ENCODE measurements around the gene DOK1. TPM values are rescaled to one million over a fixed set of nuclear protein-coding genes. Genes with fewer than 3 reads are reported as not detected.

The DOK1 gene
- total and polyA plus RNA-seq, 8 donors, result 8.7 to 35.2 (median 10.5) TPM

- H3K9me3 ChIP-seq, result no peaks in the 10 kb centered on the region
- peak; percentile 52 for ATAC-seq
- no peak overlapping the region for H3K27ac ChIP-seq
- no peaks in the 10 kb centered on the region for H3K4me1 ChIP-seq
- H3K4me3 ChIP-seq, result no peak overlapping the region
- intact Hi-C loops (cut with DNase I), result no loop called here
- H3K27me3 ChIP-seq, result peaks cover 5 to 49% of the 10 kb centered on the region in 2 donors
- TF ChIP-seq CTCF (IDR thresholded peaks at IDR 0.05), result no peak
- no peaks in the 10 kb centered on the region for H3K36me3 ChIP-seq
- DNase-seq, result no peak
These were observed 48.2 kb downstream of the DOK1 start for GRCh38 chr2:74602586-74603281.

GRCh38 chr2:74603282-74604000 lies 48.9 kb downstream of the DOK1 start:
- Histone ChIP-seq H3K27me3 (peaks cover 5 to 51% of the 10 kb centered on the region in 2 donors), H3K4me3 (no peak overlapping the region), H3K9me3 (no peaks in the 10 kb centered on the region), H3K36me3 (no peaks in the 10 kb centered on the region), H3K27ac (no peak overlapping the region), H3K4me1 (no peaks in the 10 kb centered on the region)
- no peak for TF ChIP-seq CTCF (IDR thresholded peaks at IDR 0.05)
- intact Hi-C loops (cut with DNase I), result no loop called here
- ATAC-seq, result no peak
- DNase-seq, result no peak

- Histone ChIP-seq H3K9me3 (no peaks in the 10 kb centered on the region), H3K4me1 (no peaks in the 10 kb centered on the region), H3K27ac (no peak overlapping the region), H3K4me3 (no peak overlapping the region), H3K27me3 (peaks cover 5 to 39% of the 10 kb centered on the region in 2 donors), H3K36me3 (no peaks in the 10 kb centered on the region)
- no peak for ATAC-seq
- intact Hi-C loops (cut with DNase I), result no loop called here
- TF ChIP-seq CTCF (IDR thresholded peaks at IDR 0.05), result no peak
- no peak for DNase-seq
These were observed 52.4 kb downstream of the DOK1 start for GRCh38 chr2:74606927-74607326.

Other genes starting within 250 kb of the DOK1 start
- gene SLC4A5, start 211.3 kb upstream of the DOK1 start, total RNA-seq, result 1 to 10 TPM; 2.0 to 8.2 TPM
- 10 to 100 TPM in 2 of 6 donors, 1 to 10 TPM in 4; 6.6 to 13.8 (median 8.0) TPM for gene SLC4A5, start 211.3 kb upstream of the DOK1 start, polyA plus RNA-seq (ENCODE audit: insufficient read length in 6 of 6)
- 100 to 1,000 TPM; 121 to 132 TPM for gene DCTN1, start 174.4 kb upstream of the DOK1 start, total RNA-seq
- 100 to 1,000 TPM; 139 to 162 (median 153) TPM for gene DCTN1, start 174.4 kb upstream of the DOK1 start, polyA plus RNA-seq (ENCODE audit: insufficient read length in 6 of 6)
- gene C2orf81, start 133.1 kb upstream of the DOK1 start, total RNA-seq, result 1 to 10 TPM; 2.8 to 3.4 TPM
- gene C2orf81, start 133.1 kb upstream of the DOK1 start, polyA plus RNA-seq (ENCODE audit: insufficient read length in 6 of 6), result 1 to 10 TPM; 4.4 to 5.7 (median 5.2) TPM
- gene WDR54, start 133.0 kb upstream of the DOK1 start, total RNA-seq, result 10 to 100 TPM in 1 of 2 donors, 1 to 10 TPM in 1; 9.2 to 17.7 TPM
- gene WDR54, start 133.0 kb upstream of the DOK1 start, polyA plus RNA-seq (ENCODE audit: insufficient read length in 6 of 6), result 10 to 100 TPM; 29.9 to 39.6 (median 36.9) TPM
- gene RTKN, start 112.8 kb upstream of the DOK1 start, total RNA-seq, result 10 to 100 TPM; 29.6 to 37.0 TPM
- gene RTKN, start 112.8 kb upstream of the DOK1 start, polyA plus RNA-seq (ENCODE audit: insufficient read length in 6 of 6), result 10 to 100 TPM; 42.0 to 59.5 (median 56.3) TPM
- 10 to 100 TPM; 23.8 to 27.1 TPM for gene INO80B, start 99.6 kb upstream of the DOK1 start, total RNA-seq
- gene INO80B, start 99.6 kb upstream of the DOK1 start, polyA plus RNA-seq (ENCODE audit: insufficient read length in 6 of 6), result 10 to 100 TPM; 30.7 to 44.5 (median 35.0) TPM
- gene WBP1, start 96.3 kb upstream of the DOK1 start, total RNA-seq, result 10 to 100 TPM; 38.7 to 71.7 TPM
- gene WBP1, start 96.3 kb upstream of the DOK1 start, polyA plus RNA-seq (ENCODE audit: insufficient read length in 6 of 6), result 100 to 1,000 TPM; 102 to 122 (median 113) TPM
- 10 to 100 TPM; 67.6 to 69.6 TPM for gene MOGS, start 89.3 kb upstream of the DOK1 start, total RNA-seq
- gene MOGS, start 89.3 kb upstream of the DOK1 start, polyA plus RNA-seq (ENCODE audit: insufficient read length in 6 of 6), result 10 to 100 TPM; 40.5 to 51.6 (median 44.8) TPM
- gene MRPL53, start 82.0 kb upstream of the DOK1 start, total RNA-seq, result 10 to 100 TPM; 69.5 to 73.6 TPM
- gene MRPL53, start 82.0 kb upstream of the DOK1 start, polyA plus RNA-seq (ENCODE audit: insufficient read length in 6 of 6), result 10 to 100 TPM; 33.5 to 57.8 (median 47.8) TPM
- 10 to 100 TPM; 12.1 to 17.5 TPM for gene CCDC142, start 71.7 kb upstream of the DOK1 start, total RNA-seq
- gene CCDC142, start 71.7 kb upstream of the DOK1 start, polyA plus RNA-seq (ENCODE audit: insufficient read length in 6 of 6), result 10 to 100 TPM; 13.7 to 18.6 (median 17.4) TPM
- 10 to 100 TPM; 22.1 to 27.0 TPM for gene TTC31, start 71.6 kb upstream of the DOK1 start, total RNA-seq
- gene TTC31, start 71.6 kb upstream of the DOK1 start, polyA plus RNA-seq (ENCODE audit: insufficient read length in 6 of 6), result 10 to 100 TPM; 31.2 to 38.4 (median 34.2) TPM
- 1 to 10 TPM; 1.6 to 2.2 TPM for gene LBX2, start 55.1 kb upstream of the DOK1 start, total RNA-seq
- under 1 TPM in 5 of 6 donors, not detected in 1; 0.14 to 0.86 (median 0.35) TPM for gene LBX2, start 55.1 kb upstream of the DOK1 start, polyA plus RNA-seq (ENCODE audit: insufficient read length in 6 of 6)
- 10 to 100 TPM; 27.1 to 33.6 TPM for gene PCGF1, start 47.0 kb upstream of the DOK1 start, total RNA-seq
- 10 to 100 TPM; 20.4 to 27.1 (median 23.3) TPM for gene PCGF1, start 47.0 kb upstream of the DOK1 start, polyA plus RNA-seq (ENCODE audit: insufficient read length in 6 of 6)
- not detected for gene TLX2, start 40.3 kb upstream of the DOK1 start, total RNA-seq
- gene TLX2, start 40.3 kb upstream of the DOK1 start, polyA plus RNA-seq (ENCODE audit: insufficient read length in 6 of 6), result under 1 TPM in 2 of 6 donors, not detected in 4; 0.08 TPM
- gene DQX1, start 28.5 kb upstream of the DOK1 start, total RNA-seq, result under 1 TPM; 0.24 to 0.26 TPM
- gene DQX1, start 28.5 kb upstream of the DOK1 start, polyA plus RNA-seq (ENCODE audit: insufficient read length in 6 of 6), result under 1 TPM; 0.13 to 0.54 (median 0.27) TPM
- 100 to 1,000 TPM; 110 to 132 TPM for gene AUP1, start 25.0 kb upstream of the DOK1 start, total RNA-seq
- 100 to 1,000 TPM in 2 of 6 donors, 10 to 100 TPM in 4; 82.1 to 106 (median 91.0) TPM for gene AUP1, start 25.0 kb upstream of the DOK1 start, polyA plus RNA-seq (ENCODE audit: insufficient read length in 6 of 6)
- gene HTRA2, start 24.8 kb upstream of the DOK1 start, total RNA-seq, result 10 to 100 TPM; 29.4 to 36.6 TPM
- 10 to 100 TPM; 31.8 to 36.1 (median 33.9) TPM for gene HTRA2, start 24.8 kb upstream of the DOK1 start, polyA plus RNA-seq (ENCODE audit: insufficient read length in 6 of 6)
- 10 to 100 TPM; 10.8 to 12.2 TPM for gene LOXL3, start 778 bp upstream of the DOK1 start, total RNA-seq
- gene LOXL3, start 778 bp upstream of the DOK1 start, polyA plus RNA-seq (ENCODE audit: insufficient read length in 6 of 6), result 10 to 100 TPM in 2 of 6 donors, 1 to 10 TPM in 4; 8.4 to 10.7 (median 9.7) TPM
- gene M1AP, start 93.6 kb downstream of the DOK1 start, total RNA-seq, result 1 to 10 TPM in 1 of 2 donors, under 1 TPM in 1; 0.47 to 1.1 TPM
- gene M1AP, start 93.6 kb downstream of the DOK1 start, polyA plus RNA-seq (ENCODE audit: insufficient read length in 6 of 6), result 1 to 10 TPM in 1 of 6 donors, under 1 TPM in 5; 0.14 to 1.0 (median 0.23) TPM
- gene SEMA4F, start 99.5 kb downstream of the DOK1 start, total RNA-seq, result 10 to 100 TPM in 1 of 2 donors, 1 to 10 TPM in 1; 9.3 to 23.8 TPM
- gene SEMA4F, start 99.5 kb downstream of the DOK1 start, polyA plus RNA-seq (ENCODE audit: insufficient read length in 6 of 6), result 1 to 10 TPM; 6.0 to 8.7 (median 6.7) TPM

Data from left lung (tissue), 10 donors.